Measurements from ENCODE around the gene TOMM34. TPM values are rescaled to one million over a fixed set of nuclear protein-coding genes. Genes with fewer than 3 reads are reported as not detected.
A peak's percentile ranks its signal among the peaks of the same experiment; 100 is the strongest.

Gene TOMM34
- total RNA-seq, 3 donors from 2014 or later (not counting 1 experiment from before 2014, with no cell fraction given): 8.5 to 9.2 (median 8.8) TPM

DNA sequence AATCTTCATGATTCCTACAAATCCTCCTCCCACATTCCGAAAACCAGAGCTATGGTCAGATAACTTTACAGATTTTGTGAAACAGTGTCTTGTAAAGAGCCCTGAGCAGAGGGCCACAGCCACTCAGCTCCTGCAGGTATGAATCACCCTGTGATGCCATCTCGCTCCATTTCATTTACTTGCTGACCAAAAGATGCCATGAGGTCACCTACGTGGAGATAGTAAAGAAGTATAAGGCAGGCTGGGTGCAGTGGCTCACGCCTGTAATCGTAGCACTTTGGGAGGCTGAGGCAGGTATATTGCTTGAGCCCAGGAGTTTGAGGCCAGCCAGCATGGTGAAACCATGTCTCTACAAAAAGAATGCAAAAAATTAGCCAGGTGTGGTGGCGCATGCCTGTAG lies 37.0 kb upstream of the TOMM34 start:
- Mint-ChIP-seq H3K27me3 (ENCODE audit: low read depth in 2 of 2) (no peaks in the 10 kb centered on the region), H3K27ac (peak overlapping the region; percentile 62 to 84), H3K4me3 (no peak overlapping the region), H3K36me3 (peaks cover 42% of the 10 kb centered on the region), H3K4me1 (peaks cover 40 to 52% of the 10 kb centered on the region in 2 donors), H3K9me3 (no peaks in the 10 kb centered on the region)
- Histone ChIP-seq H3K4me1 (ENCODE audit: control insufficient read depth, insufficient read depth, low read length) (peaks cover 12% of the 10 kb centered on the region), H3K9me3 (ENCODE audit: control insufficient read depth, insufficient read depth, low read length) (no peaks in the 10 kb centered on the region), H3K27ac (ENCODE audit: low read length) (no peak overlapping the region), H3K36me3 (ENCODE audit: control insufficient read depth, insufficient read depth, low read length) (peaks cover 81% of the 10 kb centered on the region), H3K27me3 (ENCODE audit: control insufficient read depth, insufficient read depth, low read length) (no peaks in the 10 kb centered on the region), H3K4me3 (ENCODE audit: low read length) (no peak overlapping the region)
- WGBS (ENCODE audit: insufficient coverage): 94% methylated on average over 6 of the region's 6 CpGs
- ATAC-seq (no peak), DNase-seq (no peak)
- intact Hi-C loops (cut with micrococcal nuclease): no loop called here
- TF ChIP-seq, protein P1, sequence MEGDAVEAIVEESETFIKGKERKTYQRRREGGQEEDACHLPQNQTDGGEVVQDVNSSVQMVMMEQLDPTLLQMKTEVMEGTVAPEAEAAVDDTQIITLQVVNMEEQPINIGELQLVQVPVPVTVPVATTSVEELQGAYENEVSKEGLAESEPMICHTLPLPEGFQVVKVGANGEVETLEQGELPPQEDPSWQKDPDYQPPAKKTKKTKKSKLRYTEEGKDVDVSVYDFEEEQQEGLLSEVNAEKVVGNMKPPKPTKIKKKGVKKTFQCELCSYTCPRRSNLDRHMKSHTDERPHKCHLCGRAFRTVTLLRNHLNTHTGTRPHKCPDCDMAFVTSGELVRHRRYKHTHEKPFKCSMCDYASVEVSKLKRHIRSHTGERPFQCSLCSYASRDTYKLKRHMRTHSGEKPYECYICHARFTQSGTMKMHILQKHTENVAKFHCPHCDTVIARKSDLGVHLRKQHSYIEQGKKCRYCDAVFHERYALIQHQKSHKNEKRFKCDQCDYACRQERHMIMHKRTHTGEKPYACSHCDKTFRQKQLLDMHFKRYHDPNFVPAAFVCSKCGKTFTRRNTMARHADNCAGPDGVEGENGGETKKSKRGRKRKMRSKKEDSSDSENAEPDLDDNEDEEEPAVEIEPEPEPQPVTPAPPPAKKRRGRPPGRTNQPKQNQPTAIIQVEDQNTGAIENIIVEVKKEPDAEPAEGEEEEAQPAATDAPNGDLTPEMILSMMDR (IDR thresholded peaks at IDR 0.05): no peak

DNA sequence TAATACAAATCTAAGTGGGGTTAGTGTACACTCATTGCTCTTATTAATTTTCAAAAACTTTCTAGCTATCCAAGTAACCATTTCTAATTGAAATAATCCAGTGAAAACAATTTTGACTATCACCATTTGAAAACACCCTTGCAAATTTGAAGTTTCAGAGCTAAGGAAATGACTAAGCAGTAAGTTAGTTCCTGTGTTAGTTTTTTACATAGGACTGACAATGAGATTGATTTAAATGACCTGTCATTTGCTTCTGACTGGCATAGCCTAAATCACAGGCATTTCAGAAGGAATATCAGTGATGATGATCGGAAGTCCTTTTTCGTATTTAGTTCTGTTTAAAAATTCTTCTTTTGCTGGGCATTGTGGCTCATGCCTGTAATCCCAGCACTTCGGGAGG lies 33.1 kb upstream of the TOMM34 start:
- Mint-ChIP-seq H3K4me3 (peak overlapping the region; percentile 80), H3K9me3 (no peaks in the 10 kb centered on the region), H3K27ac (peak overlapping the region; percentile 66 to 90), H3K36me3 (peaks cover 24% of the 10 kb centered on the region), H3K4me1 (peaks cover 65 to 72% of the 10 kb centered on the region in 2 donors), H3K27me3 (ENCODE audit: low read depth in 2 of 2) (no peaks in the 10 kb centered on the region)
- Histone ChIP-seq H3K27ac (ENCODE audit: low read length) (no peak overlapping the region), H3K27me3 (ENCODE audit: control insufficient read depth, insufficient read depth, low read length) (no peaks in the 10 kb centered on the region), H3K9me3 (ENCODE audit: control insufficient read depth, insufficient read depth, low read length) (no peaks in the 10 kb centered on the region), H3K4me3 (ENCODE audit: low read length) (no peak overlapping the region), H3K4me1 (ENCODE audit: control insufficient read depth, insufficient read depth, low read length) (peaks cover 25% of the 10 kb centered on the region), H3K36me3 (ENCODE audit: control insufficient read depth, insufficient read depth, low read length) (peaks cover 58% of the 10 kb centered on the region)
- TF ChIP-seq, protein P1 (IDR thresholded peaks at IDR 0.05): no peak
- intact Hi-C loops (cut with micrococcal nuclease): loop anchor here (5.0 kb wide), 1 partner anchor 36 kb away; no protein-coding TSS in a partner anchor
- ATAC-seq: peak; percentile 75 to 77 (median 75)
- 53% methylated on average over 3 of the region's 3 CpGs for WGBS (ENCODE audit: insufficient coverage)
- DNase-seq: peak in 1 of 2 donors; percentile 39

DNA sequence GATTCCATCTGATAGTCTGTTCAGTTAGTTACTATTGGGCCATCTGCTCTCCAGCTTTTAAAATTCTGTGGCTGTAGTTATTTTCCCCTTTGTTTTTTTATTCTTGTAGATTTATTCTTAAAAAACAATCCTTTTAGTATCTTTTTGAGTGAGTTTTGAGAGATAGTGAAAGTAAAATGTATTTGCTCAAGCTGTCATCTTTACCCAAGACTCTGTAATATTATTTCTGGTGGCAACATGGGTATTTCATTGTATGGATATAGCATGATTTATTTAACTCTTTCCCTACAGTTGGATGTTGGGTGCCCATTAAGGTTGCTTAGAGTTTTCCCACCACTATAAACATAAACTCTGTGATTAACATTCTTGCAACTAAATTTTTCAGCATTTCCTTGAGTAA lies 30.8 kb upstream of the TOMM34 start:
- H3K36me3 Mint-ChIP-seq: peaks cover 14% of the 10 kb centered on the region
- Histone ChIP-seq H3K27me3 (ENCODE audit: control insufficient read depth, insufficient read depth, low read length) (no peaks in the 10 kb centered on the region), H3K9me3 (ENCODE audit: control insufficient read depth, insufficient read depth, low read length) (no peaks in the 10 kb centered on the region), H3K36me3 (ENCODE audit: control insufficient read depth, insufficient read depth, low read length) (peaks cover 55% of the 10 kb centered on the region), H3K4me1 (ENCODE audit: control insufficient read depth, insufficient read depth, low read length) (peaks cover 29% of the 10 kb centered on the region), H3K4me3 (ENCODE audit: low read length) (no peak overlapping the region), H3K27ac (ENCODE audit: low read length) (peak overlapping the region; percentile 79)
- H3K4me3 Mint-ChIP-seq: peak overlapping the region; percentile 93
- intact Hi-C loops (cut with micrococcal nuclease): loop anchor here (1.0 to 5.0 kb wide), 2 partner anchors 21 to 34 kb away; no protein-coding TSS in a partner anchor
- TF ChIP-seq, protein P1 (IDR thresholded peaks at IDR 0.05): no peak
- no peaks in the 10 kb centered on the region for H3K9me3 Mint-ChIP-seq
- peaks cover 60 to 64% of the 10 kb centered on the region in 2 donors for H3K4me1 Mint-ChIP-seq
- DNase-seq: no peak
- peak overlapping the region; percentile 66 to 97 for H3K27ac Mint-ChIP-seq
- H3K27me3 Mint-ChIP-seq (ENCODE audit: low read depth in 2 of 2): no peaks in the 10 kb centered on the region
- ATAC-seq: peak in 2 of 3 donors; percentile 22 to 46

DNA sequence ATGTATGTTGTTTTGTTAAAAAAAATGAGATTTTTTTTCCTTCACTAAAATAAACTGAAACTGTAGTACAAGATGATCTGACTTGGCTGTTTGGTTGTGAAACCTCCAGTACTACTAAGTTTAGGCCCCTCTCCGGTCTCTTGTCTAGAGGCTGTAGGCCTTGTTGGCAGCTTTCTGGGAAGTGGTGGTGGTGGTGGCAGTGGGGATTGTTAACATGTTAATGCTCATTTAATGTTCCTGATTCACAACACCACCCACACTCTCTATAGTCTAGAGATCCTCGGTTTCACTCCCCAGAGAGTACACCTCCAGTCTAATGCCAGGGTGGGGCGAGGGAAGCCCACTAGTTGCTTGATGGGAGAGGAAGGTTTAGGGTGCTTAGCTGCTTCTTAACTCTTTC lies 30.2 kb upstream of the TOMM34 start:
- no peaks in the 10 kb centered on the region for H3K9me3 ChIP-seq (ENCODE audit: control insufficient read depth, insufficient read depth, low read length)
- H3K4me3 Mint-ChIP-seq: peak overlapping the region; percentile 93
- H3K27me3 ChIP-seq (ENCODE audit: control insufficient read depth, insufficient read depth, low read length): no peaks in the 10 kb centered on the region
- TF ChIP-seq, protein P1 (IDR thresholded peaks at IDR 0.05): no peak
- peak overlapping the region; percentile 66 to 97 for H3K27ac Mint-ChIP-seq
- peak overlapping the region; percentile 79 for H3K27ac ChIP-seq (ENCODE audit: low read length)
- H3K36me3 ChIP-seq (ENCODE audit: control insufficient read depth, insufficient read depth, low read length): peaks cover 53% of the 10 kb centered on the region
- peaks cover 10% of the 10 kb centered on the region for H3K36me3 Mint-ChIP-seq
- no peaks in the 10 kb centered on the region for H3K27me3 Mint-ChIP-seq (ENCODE audit: low read depth in 2 of 2)
- intact Hi-C loops (cut with micrococcal nuclease): loop anchor here (1.0 to 5.0 kb wide), 2 partner anchors 20 to 33 kb away; no protein-coding TSS in a partner anchor
- ATAC-seq: peak; percentile 34 to 54 (median 50)
- peak in 1 of 2 donors; percentile 43 for DNase-seq
- H3K4me3 ChIP-seq (ENCODE audit: low read length): no peak overlapping the region
- peaks cover 29% of the 10 kb centered on the region for H3K4me1 ChIP-seq (ENCODE audit: control insufficient read depth, insufficient read depth, low read length)
- no peaks in the 10 kb centered on the region for H3K9me3 Mint-ChIP-seq
- 0% methylated on average over 1 of the region's 3 CpGs for WGBS (ENCODE audit: insufficient coverage)
- peaks cover 60 to 64% of the 10 kb centered on the region in 2 donors for H3K4me1 Mint-ChIP-seq

Data from natural killer cell (primary cell).